ENCODE data around the gene SGPL1. TPM values are rescaled to one million over a fixed set of nuclear protein-coding genes. Genes with fewer than 3 reads are reported as not detected.

Gene SGPL1
- total and polyA plus RNA-seq, 2 of the 8 experiments (the other 6 are each of a cell fraction or from before 2014, with no cell fraction given): 20.5 to 51.6 TPM

GRCh38 chr10:70899096-70899495 lies 83.3 kb downstream of the SGPL1 start:
- H4K8ac ChIP-seq (ENCODE audit: extremely low read depth, insufficient read depth, low read length): no peak overlapping the region
- no peak overlapping the region for H2AK5ac ChIP-seq (ENCODE audit: low read depth, low read length)
- no peak overlapping the region for H2BK20ac ChIP-seq (ENCODE audit: low read length)
- H3K9ac ChIP-seq (replicated peaks in 1 of 4; ENCODE audit: extremely low read depth in 1 of 4, low read depth in 3 of 4, low read length in 3 of 4): no peak overlapping the region
- H3K79me1 ChIP-seq (ENCODE audit: low read depth, low read length): no peaks in the 10 kb centered on the region
- H3K27ac ChIP-seq (ENCODE audit: low read depth, low read length): no peak overlapping the region
- H3K4me2 ChIP-seq (ENCODE audit: insufficient read depth in 1 of 2, low read depth in 2 of 2, low read length in 2 of 2): no peak overlapping the region
- no peak overlapping the region for H4K91ac ChIP-seq (replicated peaks; ENCODE audit: insufficient read length, low read length)
- H3K36me3 ChIP-seq (ENCODE audit: control insufficient read depth in 2 of 4, insufficient read depth in 4 of 4, low read length in 3 of 4): no peaks in the 10 kb centered on the region
- H2BK120ac ChIP-seq (replicated peaks; ENCODE audit: low read depth, low read length): no peak overlapping the region
- no peak overlapping the region for H3K4ac ChIP-seq (replicated peaks; ENCODE audit: insufficient read length, low read depth, low read length)
- FAIRE-seq: no peak
- no peak overlapping the region for H2AFZ ChIP-seq (ENCODE audit: low read length)
- no peaks in the 10 kb centered on the region for H4K20me1 ChIP-seq (replicated peaks in 1 of 2; ENCODE audit: control insufficient read depth in 1 of 2, insufficient read depth in 2 of 2, low read length in 2 of 2)
- H2BK5ac ChIP-seq (ENCODE audit: low read depth, low read length): no peak overlapping the region
- no peak overlapping the region for H3K14ac ChIP-seq (ENCODE audit: insufficient read length)
- no peak overlapping the region for H2BK12ac ChIP-seq (ENCODE audit: low read depth, low read length)
- WGBS, 2 experiments (ENCODE audit: extremely low coverage in 1 of 2, insufficient coverage in 1 of 2, insufficient read length in 1 of 2, insufficient replicate concordance in 2 of 2, low coverage in 1 of 2, low lambda C conversion rate in 2 of 2, missing lambda C conversion rate in 1 of 2): 73% methylated on average over 4 of the region's 4 CpGs; no CpG with 5 or more reads in 1 of the 2 experiments
- H3K23ac ChIP-seq (ENCODE audit: insufficient read length): no peak overlapping the region
- no peak overlapping the region for H4K5ac ChIP-seq (ENCODE audit: insufficient read length, low read depth, low read length)
- H3K9me3 ChIP-seq (ENCODE audit: insufficient read depth in 2 of 2, low read depth in 1 of 2, low read length in 1 of 2): no peaks in the 10 kb centered on the region
- no peak for DNase-seq (ENCODE audit: low read depth in 1 of 2, low spot score in 2 of 2)
- H3K4me1 ChIP-seq (replicated peaks in 1 of 4; ENCODE audit: control insufficient read depth in 3 of 4, insufficient read depth in 4 of 4, low read length in 3 of 4): no peaks in the 10 kb centered on the region
- CTCF ChIA-PET (ENCODE audit: partially characterized antibody): interaction anchor here (1.9 to 13.3 kb wide), 3 partner anchors 8 to 371 kb away, joined by 3 to 237 read pairs (median 8); no protein-coding TSS in a partner anchor
- H3K56ac ChIP-seq (replicated peaks; ENCODE audit: insufficient read length, low read depth, low read length): no peak overlapping the region
- no peak overlapping the region for H2BK15ac ChIP-seq (ENCODE audit: low read length)
- 0 out of 2 replicates have a peak, but pooled peaks cover 2% of the 10 kb centered on the region for H3K23me2 ChIP-seq (ENCODE audit: low read depth, low read length)
- no peak overlapping the region for H3K4me3 ChIP-seq (ENCODE audit: extremely low read depth in 1 of 4, insufficient read depth in 2 of 4, low read depth in 3 of 4, low read length in 4 of 4)
- H3K79me2 ChIP-seq (ENCODE audit: control insufficient read depth in 1 of 2, insufficient read depth in 2 of 2, low read length in 2 of 2): no peaks in the 10 kb centered on the region
- H3K18ac ChIP-seq (ENCODE audit: extremely low read depth, low read length): no peak overlapping the region
- H3K27me3 ChIP-seq (replicated peaks in 1 of 4; ENCODE audit: control insufficient read depth in 3 of 4, extremely low read depth in 1 of 4, insufficient read depth in 3 of 4, low read length in 3 of 4): no peaks in the 10 kb centered on the region
- POLR2A ChIA-PET (ENCODE audit: partially characterized antibody): no interaction called here
- TF ChIP-seq CBX5 (IDR thresholded peaks at IDR 0.05; ENCODE audit: low read depth, low read length) (no peak), PHF8 (conservative IDR thresholded peaks at IDR 0.05; ENCODE audit: low read depth, low read length) (no peak), SP2 (IDR thresholded peaks at IDR 0.05; ENCODE audit: low read length) (no peak), POLR2AphosphoS5 (IDR thresholded peaks at IDR 0.05; ENCODE audit: low read depth, low read length) (no peak), SIX5 (IDR thresholded peaks at IDR 0.05; ENCODE audit: low read depth, low read length) (no peak), RNF2 (IDR thresholded peaks at IDR 0.05; ENCODE audit: borderline replicate concordance, low read depth, low read length, missing control alignments, poor library complexity, severe bottlenecking) (no peak), TAF1 (IDR thresholded peaks at IDR 0.05; ENCODE audit: low read depth, low read length) (no peak), TBP (IDR thresholded peaks at IDR 0.05; ENCODE audit: low read depth, low read length) (no peak), BCL11A (IDR thresholded peaks at IDR 0.05; ENCODE audit: low read depth in 2 of 2, low read length in 2 of 2) (no peak), POU5F1 (IDR thresholded peaks at IDR 0.05; ENCODE audit: low read depth, low read length) (no peak), USF2 (IDR thresholded peaks at IDR 0.05; ENCODE audit: low read length) (no peak), SUZ12 (IDR thresholded peaks at IDR 0.05; ENCODE audit: low read length) (no peak), JUND (IDR thresholded peaks at IDR 0.05; ENCODE audit: low read length) (no peak), YY1 (IDR thresholded peaks at IDR 0.05; ENCODE audit: low read depth, low read length) (no peak), SRF (IDR thresholded peaks at IDR 0.05; ENCODE audit: low read depth, low read length) (no peak)
